ENCODE data around the gene CDC6.

- TF ChIP-seq CTCF (conservative IDR thresholded peaks at IDR 0.05; ENCODE audit: low read length) (no peak), EZH2phosphoT487 (IDR thresholded peaks at IDR 0.05; ENCODE audit: borderline replicate concordance) (no peak)
Observed at GRCh38 chr17:40307740-40308239, 20.1 kb downstream of the CDC6 start.
